ENCODE measurements around the gene GPC5. TPM values are rescaled to one million over a fixed set of nuclear protein-coding genes. Genes with fewer than 3 reads are reported as not detected.

GPC5 gene
- total and polyA plus RNA-seq, 2 donors (not counting 3 experiments of a cell fraction or from before 2014, with no cell fraction given): 0.59 to 0.97 TPM

DNA sequence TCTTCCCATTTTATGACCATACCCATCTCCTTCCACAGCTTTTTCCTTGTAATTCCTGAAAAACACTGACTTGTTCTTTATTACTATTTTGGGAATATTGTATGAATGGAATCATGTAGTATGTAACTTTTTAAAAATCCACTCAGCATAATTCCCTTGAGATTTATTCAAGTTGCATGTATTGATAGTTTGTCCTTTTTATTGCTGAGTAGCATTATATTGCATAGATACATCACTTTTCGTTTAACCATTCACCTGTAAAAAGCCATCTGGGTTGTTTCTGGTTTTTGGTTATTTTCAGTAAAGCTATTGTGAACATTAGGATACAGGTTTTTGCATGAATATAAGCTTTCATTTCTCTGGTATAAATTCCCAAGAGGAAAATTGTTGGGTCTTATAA lies 115.4 kb downstream of the GPC5 start:
- TF ChIP-seq JUN (IDR thresholded peaks at IDR 0.05; ENCODE audit: borderline replicate concordance, insufficient read depth, insufficient read length, low read depth): no peak
- no peak for TF ChIP-seq GATA2 (IDR thresholded peaks at IDR 0.05; ENCODE audit: insufficient read depth, insufficient read length, low read depth, low read length)
- no peak for TF ChIP-seq FOS (IDR thresholded peaks at IDR 0.05; ENCODE audit: borderline replicate concordance, insufficient read depth, low read length)
- no peak for TF ChIP-seq MYC (IDR thresholded peaks at IDR 0.05; ENCODE audit: low read depth, low read length)
- TF ChIP-seq, protein P1, sequence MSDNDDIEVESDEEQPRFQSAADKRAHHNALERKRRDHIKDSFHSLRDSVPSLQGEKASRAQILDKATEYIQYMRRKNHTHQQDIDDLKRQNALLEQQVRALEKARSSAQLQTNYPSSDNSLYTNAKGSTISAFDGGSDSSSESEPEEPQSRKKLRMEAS (IDR thresholded peaks at IDR 0.05; ENCODE audit: insufficient read depth, insufficient read length): no peak
- no peak for TF ChIP-seq POLR2A (IDR thresholded peaks at IDR 0.05; ENCODE audit: low read depth, low read length)
- no peak for TF ChIP-seq POLR2AphosphoS5 (IDR thresholded peaks at IDR 0.05; ENCODE audit: insufficient read depth, low read depth, low read length)
- TF ChIP-seq, protein P2, sequence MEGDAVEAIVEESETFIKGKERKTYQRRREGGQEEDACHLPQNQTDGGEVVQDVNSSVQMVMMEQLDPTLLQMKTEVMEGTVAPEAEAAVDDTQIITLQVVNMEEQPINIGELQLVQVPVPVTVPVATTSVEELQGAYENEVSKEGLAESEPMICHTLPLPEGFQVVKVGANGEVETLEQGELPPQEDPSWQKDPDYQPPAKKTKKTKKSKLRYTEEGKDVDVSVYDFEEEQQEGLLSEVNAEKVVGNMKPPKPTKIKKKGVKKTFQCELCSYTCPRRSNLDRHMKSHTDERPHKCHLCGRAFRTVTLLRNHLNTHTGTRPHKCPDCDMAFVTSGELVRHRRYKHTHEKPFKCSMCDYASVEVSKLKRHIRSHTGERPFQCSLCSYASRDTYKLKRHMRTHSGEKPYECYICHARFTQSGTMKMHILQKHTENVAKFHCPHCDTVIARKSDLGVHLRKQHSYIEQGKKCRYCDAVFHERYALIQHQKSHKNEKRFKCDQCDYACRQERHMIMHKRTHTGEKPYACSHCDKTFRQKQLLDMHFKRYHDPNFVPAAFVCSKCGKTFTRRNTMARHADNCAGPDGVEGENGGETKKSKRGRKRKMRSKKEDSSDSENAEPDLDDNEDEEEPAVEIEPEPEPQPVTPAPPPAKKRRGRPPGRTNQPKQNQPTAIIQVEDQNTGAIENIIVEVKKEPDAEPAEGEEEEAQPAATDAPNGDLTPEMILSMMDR (IDR thresholded peaks at IDR 0.05; ENCODE audit: extremely low read depth in 1 of 2, insufficient read depth in 1 of 2, low read depth in 1 of 2, low read length in 2 of 2): no peak
- TF ChIP-seq EZH2 (IDR thresholded peaks at IDR 0.05; ENCODE audit: borderline replicate concordance, low read depth, low read length, severe bottlenecking): no peak
- POLR2A ChIA-PET: no interaction called here

More for the DNA sequence above, 115.4 kb downstream of the GPC5 start:
- Histone ChIP-seq H3K27ac (ENCODE audit: insufficient read depth, low read depth, low read length) (no peak overlapping the region), H3K79me2 (ENCODE audit: control insufficient read depth, insufficient read depth, low read length) (no peaks in the 10 kb centered on the region), H4K20me1 (replicated peaks; ENCODE audit: control insufficient read depth, extremely low read depth, insufficient read depth, low read length) (no peaks in the 10 kb centered on the region), H3K4me2 (ENCODE audit: insufficient read depth, low read length) (no peak overlapping the region), H3K36me3 (ENCODE audit: control insufficient read depth in 2 of 2, extremely low read depth in 1 of 2, insufficient read depth in 2 of 2, low read length in 2 of 2) (no peaks in the 10 kb centered on the region), H2AFZ (ENCODE audit: low read depth, low read length) (no peak overlapping the region), H3K9me3 (replicated peaks; ENCODE audit: control insufficient read depth, insufficient read depth, low read length) (no peaks in the 10 kb centered on the region), H3K9me1 (replicated peaks; ENCODE audit: control insufficient read depth, extremely low read depth, insufficient read depth, low read length) (no peaks in the 10 kb centered on the region), H3K27me3 (ENCODE audit: control insufficient read depth in 2 of 2, insufficient read depth in 2 of 2, low read length in 2 of 2) (no peaks in the 10 kb centered on the region), H3K4me1 (ENCODE audit: control insufficient read depth, extremely low read depth, insufficient read depth, low read length) (no peaks in the 10 kb centered on the region), H3K9ac (replicated peaks; ENCODE audit: extremely low read depth, insufficient read depth, low read length) (no peak overlapping the region), H3K4me3 (replicated peaks in 1 of 3; ENCODE audit: insufficient read depth in 1 of 3, low read depth in 1 of 3, low read length in 3 of 3) (no peak overlapping the region)
- no TSS peak for BruUV-seq (replicated peaks)
- no peak for FAIRE-seq
- intact Hi-C loops (cut with micrococcal nuclease) (no loop called here), dilution Hi-C loops (cut with MboI; ENCODE audit: extremely low pct_ligation_motif_present, low sequenced_read_pairs) (no loop called here)
- CTCF ChIA-PET: no interaction called here
- DNase-seq (ENCODE audit: low read depth, low spot score): no peak

All from endothelial cell of umbilical vein (primary cell).